Esophagus squamous epithelium (tissue), 4 donors: ENCODE data around the gene YIPF4.

ENCODE experiments used
- CTCF ChIP-seq, 6 experiments: fragments of 450-650 bp in 4 of 6; fragments of 200-600 bp in 2 of 6; sonication (generic) in 2 of 6; IDR thresholded peaks; one replicate each; pipeline ENCODE4 v1.5.1; 2016 to 2019; ENCODE audit warnings: antibody characterized with exemption in 6 of 6, mild to moderate bottlenecking in 4 of 6, moderate library complexity in 4 of 6
- POLR2A ChIP-seq, 4 donors: fragments of 450-650 bp; IDR thresholded peaks; one replicate each; pipeline ENCODE4 v1.6.1; 2017; ENCODE audit warnings: antibody characterized with exemption in 4 of 4, mild to moderate bottlenecking in 4 of 4, moderate library complexity in 3 of 4

GRCh38 chr2:32358111-32358482, 80.4 kb downstream of the YIPF4 start:
- no peak for TF ChIP-seq CTCF (IDR thresholded peaks at IDR 0.05)
- TF ChIP-seq POLR2A (IDR thresholded peaks at IDR 0.05) = no peak
